ENCODE data around the gene GMPPA. TPM values are rescaled to one million over a fixed set of nuclear protein-coding genes. Genes with fewer than 3 reads are reported as not detected.

GMPPA gene
- total RNA-seq, 1 experiment from 2014 or later: 32.0 TPM

- H3K79me1 ChIP-seq (ENCODE audit: insufficient read depth, low read depth, low read length, poor library complexity, severe bottlenecking): no peaks in the 10 kb centered on the region
- H2BK15ac ChIP-seq (ENCODE audit: low read depth, low read length): no peak overlapping the region
- H4K8ac ChIP-seq (replicated peaks; ENCODE audit: insufficient read length, low read depth, low read length): no peak overlapping the region
- H3K27ac ChIP-seq (ENCODE audit: insufficient read length, low read depth, low read length): no peak overlapping the region
- no peak overlapping the region for H2BK12ac ChIP-seq (ENCODE audit: insufficient read length, low read depth, low read length)
- H2BK5ac ChIP-seq (ENCODE audit: insufficient read length, low read length): no peak overlapping the region
- H4K91ac ChIP-seq (ENCODE audit: insufficient read length, low read depth, low read length): no peak overlapping the region
- no peak overlapping the region for H2AFZ ChIP-seq (ENCODE audit: low read length)
- no peak overlapping the region for H3K4me2 ChIP-seq (ENCODE audit: insufficient read depth, insufficient read length, low read length)
- TF ChIP-seq CTCF (conservative IDR thresholded peaks at IDR 0.05): no peak
- H2BK20ac ChIP-seq (ENCODE audit: low read depth, low read length, poor library complexity, severe bottlenecking): no peak overlapping the region
- H3K4me1 ChIP-seq (ENCODE audit: insufficient read depth, low read length): peaks cover 6% of the 10 kb centered on the region; the same call in 1 of the 2 replicates
- no peak overlapping the region for H3K18ac ChIP-seq (ENCODE audit: insufficient read length, low read depth, low read length)
- H3T11ph ChIP-seq (ENCODE audit: low read length): no peak overlapping the region
- H3K23me2 ChIP-seq (ENCODE audit: insufficient read length, low read depth, low read length, poor library complexity, severe bottlenecking): peaks cover 4% of the 10 kb centered on the region
- DNase-seq: no peak
- Mint-ChIP-seq H3K4me1 (peaks cover 38 to 56% of the 10 kb centered on the region in 2 experiments), H3K9me3 (no peaks in the 10 kb centered on the region; a peak in 1 of 5 replicates), H3K4me3 (no peak overlapping the region), H3K36me3 (ENCODE audit: insufficient read depth in 1 of 3, low read depth in 3 of 3) (no peaks in the 10 kb centered on the region; a peak in 1 of 7 replicates), H3K27ac (no peak overlapping the region), H3K27me3 (ENCODE audit: low read depth) (peaks cover 53% of the 10 kb centered on the region)
- H3K14ac ChIP-seq (ENCODE audit: insufficient read depth, low read length): no peak overlapping the region
- H3K27me3 ChIP-seq (ENCODE audit: insufficient read depth, low read length): peaks cover 8% of the 10 kb centered on the region; the same call in 1 of the 2 replicates
- no peak overlapping the region for H3K9ac ChIP-seq (ENCODE audit: extremely low read depth, insufficient read length, low read length)
- H4K20me1 ChIP-seq (ENCODE audit: control insufficient read depth, insufficient read depth, insufficient read length): peaks cover 3% of the 10 kb centered on the region
- no peak overlapping the region for H4K5ac ChIP-seq (ENCODE audit: insufficient read length, low read depth, low read length)
- H3K4ac ChIP-seq (ENCODE audit: low read depth, low read length): no peak overlapping the region
- H3K56ac ChIP-seq (ENCODE audit: insufficient read length, low read depth, low read length): no peak overlapping the region
- no peak overlapping the region for H2AK5ac ChIP-seq (ENCODE audit: insufficient read length, low read length)
- H3K79me2 ChIP-seq (ENCODE audit: insufficient read depth, low read length): no peaks in the 10 kb centered on the region
- no peaks in the 10 kb centered on the region for H3K9me3 ChIP-seq (ENCODE audit: control insufficient read depth, low read depth, low read length)
- WGBS (ENCODE audit: extremely low coverage, insufficient read length, low lambda C conversion rate): no CpG with 5 or more reads among the region's 9 CpGs
- no peak overlapping the region for H3K23ac ChIP-seq (ENCODE audit: insufficient read length, low read depth, low read length)
- H2BK120ac ChIP-seq (ENCODE audit: low read depth, low read length, poor library complexity, severe bottlenecking): no peak overlapping the region
Measured at GRCh38 chr2:219519526-219519916, 20.8 kb downstream of the GMPPA start.
